GM23338 (cell line): ENCODE measurements around the gene KRTAP10-9.

ENCODE experiments used
- ZNF114 ChIP-seq: fragments of 250-450 bp; sonication (Bioruptor Pico); IDR thresholded peaks from 2 replicates; pipeline ENCODE4 v1.5.0; 2020; ENCODE audit warnings: mild to moderate bottlenecking, moderate library complexity
- ZNF331 ChIP-seq: fragments of 250-450 bp; sonication (Bioruptor Pico); IDR thresholded peaks from 2 replicates; pipeline ENCODE4 v1.5.0; 2020; ENCODE audit warnings: low read depth, mild to moderate bottlenecking, moderate library complexity
- TF ChIP-seq, protein P1 (sequence below), 2 experiments: fragments of 200-600 bp in 1 of 2; sonication (generic) in 1 of 2; conservative IDR thresholded peaks; 2 replicates each; pipeline versions ENCODE4 v1.5.1 to v1.6.1; 2016 to 2017; ENCODE audit warnings: antibody characterized with exemption in 2 of 2, low read depth in 2 of 2, mild to moderate bottlenecking in 2 of 2, moderate library complexity in 1 of 2

DNA sequence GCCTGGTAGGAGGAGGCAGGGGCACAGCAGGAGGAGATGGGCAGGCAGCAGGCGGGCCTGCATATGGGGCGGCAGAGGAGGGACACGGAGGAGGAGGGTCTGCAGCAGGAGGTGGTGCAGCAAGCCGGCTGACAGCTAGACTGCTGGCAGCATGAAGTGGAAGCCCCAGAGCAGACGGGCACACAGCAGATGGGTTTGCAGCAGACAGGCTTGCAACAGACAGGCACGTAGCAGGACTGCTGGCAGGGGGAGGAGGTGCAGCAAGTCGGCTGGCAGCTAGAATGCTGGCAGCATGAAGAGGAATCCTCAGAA, 47.1 kb upstream of the KRTAP10-9 start:
- no peak for TF ChIP-seq ZNF331 (CRISPR knock-in tag)
- TF ChIP-seq, protein P1, sequence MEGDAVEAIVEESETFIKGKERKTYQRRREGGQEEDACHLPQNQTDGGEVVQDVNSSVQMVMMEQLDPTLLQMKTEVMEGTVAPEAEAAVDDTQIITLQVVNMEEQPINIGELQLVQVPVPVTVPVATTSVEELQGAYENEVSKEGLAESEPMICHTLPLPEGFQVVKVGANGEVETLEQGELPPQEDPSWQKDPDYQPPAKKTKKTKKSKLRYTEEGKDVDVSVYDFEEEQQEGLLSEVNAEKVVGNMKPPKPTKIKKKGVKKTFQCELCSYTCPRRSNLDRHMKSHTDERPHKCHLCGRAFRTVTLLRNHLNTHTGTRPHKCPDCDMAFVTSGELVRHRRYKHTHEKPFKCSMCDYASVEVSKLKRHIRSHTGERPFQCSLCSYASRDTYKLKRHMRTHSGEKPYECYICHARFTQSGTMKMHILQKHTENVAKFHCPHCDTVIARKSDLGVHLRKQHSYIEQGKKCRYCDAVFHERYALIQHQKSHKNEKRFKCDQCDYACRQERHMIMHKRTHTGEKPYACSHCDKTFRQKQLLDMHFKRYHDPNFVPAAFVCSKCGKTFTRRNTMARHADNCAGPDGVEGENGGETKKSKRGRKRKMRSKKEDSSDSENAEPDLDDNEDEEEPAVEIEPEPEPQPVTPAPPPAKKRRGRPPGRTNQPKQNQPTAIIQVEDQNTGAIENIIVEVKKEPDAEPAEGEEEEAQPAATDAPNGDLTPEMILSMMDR (conservative IDR thresholded peaks at IDR 0.05; ENCODE audit: low read depth in 2 of 2): no peak
- TF ChIP-seq ZNF114 (CRISPR knock-in tag): no peak
